GM12892 (cell line): ENCODE measurements around the gene ANKRD22.

ENCODE experiments used
- POLR2A ChIP-seq: IDR thresholded peaks from 2 replicates; pipeline ENCODE4 v1.6.1; 2011; ENCODE audit warnings: low read depth, low read length, control low read depth
- POLR2AphosphoS5 ChIP-seq: IDR thresholded peaks from 2 replicates; pipeline ENCODE4 v1.6.1; 2011; ENCODE audit warnings: low read depth, low read length, control low read depth

DNA sequence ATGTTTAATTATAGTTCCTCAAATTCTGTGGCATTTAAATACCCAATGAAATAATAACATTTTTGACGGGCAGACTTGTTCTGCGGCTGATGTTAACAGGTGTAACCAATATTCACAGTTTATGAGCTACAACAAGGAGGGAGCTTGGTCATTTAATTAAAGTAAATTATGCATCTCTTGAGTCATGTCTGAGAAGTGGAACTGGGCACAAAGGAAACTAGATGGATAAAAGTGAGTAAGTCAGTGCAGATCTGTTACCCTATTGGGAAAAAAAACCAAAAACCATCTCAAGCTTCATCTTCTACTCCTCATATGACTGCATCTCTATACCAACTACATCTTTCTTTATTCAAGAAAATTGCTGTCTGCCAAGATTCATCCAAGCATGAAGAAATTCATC, 24.0 kb downstream of the ANKRD22 start:
- no peak for TF ChIP-seq POLR2A
- no peak for TF ChIP-seq POLR2AphosphoS5
